Upper lobe of left lung (tissue), 4 donors: ENCODE measurements around the gene GABRG3.

Experiments used
- EP300 ChIP-seq, 4 donors: sonication (generic); formaldehyde crosslinking; IDR thresholded peaks; one replicate each; pipeline ENCODE4 v1.5.1; 2017; ENCODE audit warnings: antibody characterized with exemption in 4 of 4, control low read depth in 2 of 4
- POLR2A ChIP-seq, 4 donors: fragments of 450-650 bp; IDR thresholded peaks; one replicate each; pipeline ENCODE4 v1.5.1; 2016 to 2017; ENCODE audit warnings: antibody characterized with exemption in 4 of 4, mild to moderate bottlenecking in 2 of 4
- POLR2AphosphoS5 ChIP-seq, 2 donors: sonication (generic); formaldehyde crosslinking; IDR thresholded peaks; one replicate each; pipeline ENCODE4 v1.5.1; 2017; ENCODE audit warnings: antibody characterized with exemption in 2 of 2
- TF ChIP-seq, protein P1 (sequence below), 6 experiments: fragments of 450-650 bp in 4 of 6; fragments of 200-600 bp in 2 of 6; sonication (generic) in 2 of 6; IDR thresholded peaks; one replicate each; pipeline ENCODE4 v1.5.1; 2016 to 2019; ENCODE audit warnings: antibody characterized with exemption in 6 of 6

DNA sequence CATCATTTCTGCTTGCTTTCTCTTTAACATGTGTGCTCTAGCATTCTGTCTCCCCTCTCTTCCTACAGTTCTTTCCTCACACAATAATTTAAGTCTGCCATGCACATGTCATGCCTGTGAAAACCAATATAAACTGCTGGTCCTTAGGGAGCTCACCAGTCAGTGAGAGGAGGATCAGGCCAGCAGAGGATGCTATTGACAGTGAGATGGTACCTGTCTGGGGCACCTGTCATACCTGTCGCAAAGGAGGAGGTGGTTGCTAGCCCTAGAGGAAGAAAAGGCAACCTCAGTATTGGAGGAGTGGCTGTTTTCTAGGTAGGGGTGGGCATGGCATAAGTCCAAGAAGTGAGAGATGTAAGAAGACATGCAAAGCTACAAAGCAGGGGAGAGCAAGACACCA lies 194.6 kb downstream of the GABRG3 start:
- TF ChIP-seq EP300 (IDR thresholded peaks at IDR 0.05) (no peak), POLR2A (IDR thresholded peaks at IDR 0.05) (no peak), POLR2AphosphoS5 (IDR thresholded peaks at IDR 0.05) (no peak)
- TF ChIP-seq, protein P1, sequence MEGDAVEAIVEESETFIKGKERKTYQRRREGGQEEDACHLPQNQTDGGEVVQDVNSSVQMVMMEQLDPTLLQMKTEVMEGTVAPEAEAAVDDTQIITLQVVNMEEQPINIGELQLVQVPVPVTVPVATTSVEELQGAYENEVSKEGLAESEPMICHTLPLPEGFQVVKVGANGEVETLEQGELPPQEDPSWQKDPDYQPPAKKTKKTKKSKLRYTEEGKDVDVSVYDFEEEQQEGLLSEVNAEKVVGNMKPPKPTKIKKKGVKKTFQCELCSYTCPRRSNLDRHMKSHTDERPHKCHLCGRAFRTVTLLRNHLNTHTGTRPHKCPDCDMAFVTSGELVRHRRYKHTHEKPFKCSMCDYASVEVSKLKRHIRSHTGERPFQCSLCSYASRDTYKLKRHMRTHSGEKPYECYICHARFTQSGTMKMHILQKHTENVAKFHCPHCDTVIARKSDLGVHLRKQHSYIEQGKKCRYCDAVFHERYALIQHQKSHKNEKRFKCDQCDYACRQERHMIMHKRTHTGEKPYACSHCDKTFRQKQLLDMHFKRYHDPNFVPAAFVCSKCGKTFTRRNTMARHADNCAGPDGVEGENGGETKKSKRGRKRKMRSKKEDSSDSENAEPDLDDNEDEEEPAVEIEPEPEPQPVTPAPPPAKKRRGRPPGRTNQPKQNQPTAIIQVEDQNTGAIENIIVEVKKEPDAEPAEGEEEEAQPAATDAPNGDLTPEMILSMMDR (IDR thresholded peaks at IDR 0.05) = no peak
